Chondrocyte (in vitro differentiated cells): ENCODE results near the gene RPS27. TPM values are rescaled to one million over a fixed set of nuclear protein-coding genes. Genes with fewer than 3 reads are reported as not detected.

Experiments used
- DNase-seq: peaks from one replicate; pipeline ENCODE4 v3.0.0; 2021; ENCODE audit warnings: mixed read lengths, low spot score
- H3K27ac Mint-ChIP-seq: one replicate; pipeline ENCODE4 v1.8.0; 2021; ENCODE audit warnings: mild to moderate bottlenecking, moderate library complexity, mixed read lengths; ENCODE audit not compliant: unreplicated experiment
- H3K27me3 Mint-ChIP-seq: 2 replicates; pipeline ENCODE4 v1.8.0; 2021; ENCODE audit warnings: low read depth, mixed read lengths
- H3K36me3 Mint-ChIP-seq: 2 replicates; pipeline ENCODE4 v1.8.0; 2021; ENCODE audit warnings: low read depth, mixed read lengths
- H3K4me1 Mint-ChIP-seq: 2 replicates; pipeline ENCODE4 v1.8.0; 2021; ENCODE audit warnings: low read depth, mild to moderate bottlenecking, mixed read lengths
- H3K4me3 Mint-ChIP-seq: one replicate; pipeline ENCODE4 v1.8.0; 2021; ENCODE audit warnings: mild to moderate bottlenecking, moderate library complexity, mixed read lengths; ENCODE audit not compliant: unreplicated experiment
- H3K9me3 Mint-ChIP-seq: 2 replicates; pipeline ENCODE4 v1.8.0; 2021; ENCODE audit warnings: low read depth, mixed read lengths
- CTCF ChIP-seq: fragments of 200-600 bp; sonication (generic); IDR thresholded peaks from 2 replicates; pipeline ENCODE4 v1.5.0; 2021; ENCODE audit warnings: antibody characterized with exemption, mild to moderate bottlenecking, moderate library complexity
- total RNA-seq: library from RNA; stranded (reverse); gene quantifications from 3 replicates; pipeline ENCODE4 v1.2.1, GENCODE V29; 2021

RPS27 gene
- total RNA-seq, 1 donor from 2014 or later: 951 TPM

- Mint-ChIP-seq H3K36me3 (peaks cover 20% of the 10 kb centered on the region), H3K4me1 (peaks cover 17% of the 10 kb centered on the region), H3K4me3 (peak overlapping the region; percentile 80), H3K27ac (peak overlapping the region; percentile 71), H3K27me3 (no peaks in the 10 kb centered on the region), H3K9me3 (no peaks in the 10 kb centered on the region)
- no peak for TF ChIP-seq CTCF
- peak; percentile 12 for DNase-seq
These were observed 45.8 kb upstream of the RPS27 start for GRCh38 chr1:153944827-153945117.

- H3K4me3 Mint-ChIP-seq: peak overlapping the region; percentile 80
- no peaks in the 10 kb centered on the region for H3K9me3 Mint-ChIP-seq
- H3K36me3 Mint-ChIP-seq: peaks cover 19% of the 10 kb centered on the region
- peaks cover 17% of the 10 kb centered on the region for H3K4me1 Mint-ChIP-seq
- DNase-seq: peak; percentile 77
- TF ChIP-seq CTCF: no peak
- no peaks in the 10 kb centered on the region for H3K27me3 Mint-ChIP-seq
- H3K27ac Mint-ChIP-seq: peak overlapping the region; percentile 83
These were observed 45.3 kb upstream of the RPS27 start for GRCh38 chr1:153945131-153945794.

- H3K4me3 Mint-ChIP-seq: peak overlapping the region; percentile 80
- peak overlapping the region; percentile 83 for H3K27ac Mint-ChIP-seq
- peaks cover 17% of the 10 kb centered on the region for H3K4me1 Mint-ChIP-seq
- DNase-seq: peak; percentile 72
- peaks cover 21% of the 10 kb centered on the region for H3K36me3 Mint-ChIP-seq
- H3K27me3 Mint-ChIP-seq: no peaks in the 10 kb centered on the region
- H3K9me3 Mint-ChIP-seq: no peaks in the 10 kb centered on the region
- no peak for TF ChIP-seq CTCF
These were observed 44.6 kb upstream of the RPS27 start for GRCh38 chr1:153945795-153946621.

- Mint-ChIP-seq H3K9me3 (no peaks in the 10 kb centered on the region), H3K4me1 (peaks cover 17% of the 10 kb centered on the region), H3K27me3 (no peaks in the 10 kb centered on the region), H3K36me3 (peaks cover 22% of the 10 kb centered on the region), H3K27ac (peak within 1 kb of the TSS; percentile 83), H3K4me3 (peak within 1 kb of the TSS; percentile 80)
- peak; percentile 92 for DNase-seq
- TF ChIP-seq CTCF: peak; percentile 94
These were observed 43.8 kb upstream of the RPS27 start, which contains the start of gene DENND4B for GRCh38 chr1:153946622-153947241. DENND4B (minus strand) TSS chr1:153946718; CDS start chr1:153944374, 2,344 bp downstream.

- H3K4me1 Mint-ChIP-seq: peaks cover 9% of the 10 kb centered on the region
- H3K4me3 Mint-ChIP-seq: no peak overlapping the region
- TF ChIP-seq CTCF: no peak
- no peak for DNase-seq
- H3K36me3 Mint-ChIP-seq: peaks cover 23% of the 10 kb centered on the region
- no peak overlapping the region for H3K27ac Mint-ChIP-seq
- H3K27me3 Mint-ChIP-seq: no peaks in the 10 kb centered on the region
- no peaks in the 10 kb centered on the region for H3K9me3 Mint-ChIP-seq
These were observed 39.4 kb upstream of the RPS27 start for GRCh38 chr1:153951183-153951582.
